Activated T-cell treated with anti-CD3 and anti-CD28 coated beads for 24 hours (primary cell): Measurements from ENCODE around the gene IL31.
A peak's percentile ranks its signal among the peaks of the same experiment; 100 is the strongest.

Source experiments
- DNase-seq: peaks from one replicate; pipeline ENCODE4 v3.0.0-alpha.2; 2020; ENCODE audit warnings: low read depth

IL31 gene

DNA sequence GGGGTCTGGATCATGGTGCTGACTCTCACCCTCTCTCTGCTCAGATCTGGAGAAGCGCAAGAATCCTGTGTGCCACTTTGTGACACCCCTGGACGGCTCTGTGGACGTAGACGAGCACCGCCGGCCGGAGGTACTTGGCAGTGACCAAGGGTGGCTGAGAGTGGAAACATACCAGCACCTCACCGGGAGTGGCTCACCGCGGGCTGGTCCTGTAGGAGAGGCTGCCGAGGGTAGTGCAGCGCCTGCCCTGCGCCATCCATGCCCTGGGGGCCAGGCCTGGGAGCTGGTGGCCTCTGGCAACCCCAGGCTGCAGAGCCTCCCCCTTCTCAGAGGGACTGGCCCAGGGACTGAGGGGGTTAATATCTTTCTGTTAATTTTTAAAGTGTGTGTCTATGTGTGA, 46.2 kb downstream of the IL31 start:
- no peak for DNase-seq

DNA sequence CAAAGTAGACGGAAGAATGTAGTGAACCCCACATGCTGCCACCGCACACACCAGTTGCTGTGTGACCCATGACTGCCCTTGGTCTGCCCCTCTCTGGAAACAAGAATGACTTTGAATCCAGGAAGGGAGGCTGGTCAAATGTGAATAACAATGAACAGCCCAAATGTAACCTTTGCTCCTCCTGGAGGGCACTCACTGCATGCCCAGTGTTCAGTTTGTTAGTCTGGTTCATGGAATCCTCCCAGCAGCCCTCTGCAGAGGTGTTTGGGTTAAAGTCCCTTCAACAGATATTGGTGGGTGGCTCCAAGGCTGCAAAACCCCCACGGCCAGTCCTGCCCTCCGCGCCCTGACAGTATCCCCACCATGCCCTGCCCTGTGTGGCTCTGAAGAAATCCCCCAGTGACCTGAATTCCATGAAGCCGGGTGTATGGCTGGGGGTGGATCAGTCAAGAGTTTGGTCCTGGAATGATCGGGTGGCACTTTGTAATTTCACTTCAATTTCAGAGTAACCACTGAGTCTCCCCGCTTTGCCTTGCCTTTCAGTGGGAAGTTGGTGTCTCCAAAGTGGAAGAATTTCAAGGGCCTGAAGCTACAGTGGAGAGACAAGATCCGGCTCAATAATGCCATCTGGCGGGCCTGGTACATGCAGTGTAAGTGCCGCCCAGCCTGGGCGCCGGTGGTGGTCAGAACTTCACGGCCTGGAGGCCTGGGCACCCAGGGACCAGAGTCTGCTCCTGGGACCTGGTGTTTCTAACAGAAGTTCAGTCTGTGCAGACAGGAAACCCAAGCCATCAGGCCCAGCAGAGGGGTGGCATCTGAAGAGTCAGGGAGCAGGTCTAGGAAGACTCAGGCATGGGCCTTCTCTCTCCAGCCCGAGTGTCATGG, 47.1 kb downstream of the IL31 start:
- DNase-seq: no peak

DNA sequence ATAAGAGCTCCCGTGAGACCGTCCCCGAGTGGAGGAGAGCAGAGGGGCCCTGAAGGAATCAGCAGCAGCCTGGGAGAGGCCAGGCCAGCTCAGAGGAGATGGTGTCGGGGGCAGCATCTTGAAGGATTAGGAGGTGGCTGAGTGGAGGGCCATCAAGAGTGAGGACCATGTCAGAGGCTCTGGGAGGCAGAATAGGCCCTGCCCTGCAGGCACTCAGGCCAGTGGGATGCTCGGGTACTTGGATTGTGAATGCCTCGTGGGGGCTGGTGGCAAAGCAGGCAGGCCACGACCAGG, 47.7 kb downstream of the IL31 start:
- no peak for DNase-seq

DNA sequence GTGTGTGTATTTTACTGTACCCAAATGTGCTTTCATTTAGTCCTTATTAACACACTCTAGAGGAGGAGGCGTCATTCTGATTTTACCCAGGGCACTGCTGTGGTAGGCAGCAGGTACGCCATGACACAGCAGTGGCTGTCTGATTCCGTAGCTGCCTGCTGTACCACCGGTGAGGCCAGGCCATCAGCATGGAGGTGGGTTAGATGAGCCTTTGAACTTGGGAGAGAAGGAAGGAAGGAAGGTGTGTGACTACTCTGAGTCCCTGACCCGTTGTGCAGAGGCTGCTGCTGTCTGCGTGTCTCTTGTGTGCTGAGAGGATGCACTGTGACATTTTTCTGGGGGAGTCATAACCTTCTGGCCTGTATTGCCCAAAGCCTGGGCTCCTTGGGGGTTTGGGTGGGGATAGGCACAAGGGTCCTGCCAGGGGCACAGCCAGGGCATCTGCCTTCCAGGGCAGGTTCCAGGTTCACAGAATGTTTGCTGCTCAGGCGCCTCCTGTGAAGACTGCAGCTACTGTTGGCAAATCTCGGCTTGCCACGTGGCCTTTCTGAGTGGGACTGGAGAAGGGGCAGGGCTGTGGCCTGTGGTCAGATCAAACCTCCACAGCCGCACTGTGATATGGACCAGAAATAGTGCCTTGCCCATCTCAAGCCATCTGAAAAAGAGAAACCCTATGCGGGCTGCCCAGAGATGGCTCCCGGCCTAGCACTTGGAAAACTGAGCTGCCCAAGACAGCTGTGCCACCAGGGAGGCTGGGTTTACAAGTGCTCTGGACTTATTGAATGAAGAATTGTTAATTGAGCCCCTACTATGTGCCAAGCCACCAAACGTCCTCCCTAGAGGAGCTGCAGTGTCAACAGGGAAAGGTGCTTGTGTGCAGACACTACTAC, 48.3 kb downstream of the IL31 start:
- DNase-seq: no peak

DNA sequence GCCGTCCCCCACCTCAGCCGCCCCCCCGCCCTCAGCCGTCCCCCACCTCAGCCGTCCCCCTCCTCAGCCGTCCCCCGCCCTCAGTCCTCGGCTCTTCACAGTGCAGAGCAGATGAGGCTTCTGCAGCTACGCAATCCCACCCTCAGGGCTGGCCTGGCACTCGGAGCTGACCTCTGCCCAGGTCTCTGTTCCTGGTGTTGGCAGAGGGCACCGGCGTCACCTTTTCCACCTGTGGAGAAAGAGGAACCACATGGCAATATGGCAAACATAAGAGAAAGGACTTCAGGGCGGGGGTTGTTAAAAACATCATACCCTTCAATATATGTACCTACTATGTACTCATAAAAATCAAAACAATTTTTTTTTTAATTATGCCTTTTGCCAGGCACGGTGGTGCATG, 49.7 kb downstream of the IL31 start:
- DNase-seq: no peak

DNA sequence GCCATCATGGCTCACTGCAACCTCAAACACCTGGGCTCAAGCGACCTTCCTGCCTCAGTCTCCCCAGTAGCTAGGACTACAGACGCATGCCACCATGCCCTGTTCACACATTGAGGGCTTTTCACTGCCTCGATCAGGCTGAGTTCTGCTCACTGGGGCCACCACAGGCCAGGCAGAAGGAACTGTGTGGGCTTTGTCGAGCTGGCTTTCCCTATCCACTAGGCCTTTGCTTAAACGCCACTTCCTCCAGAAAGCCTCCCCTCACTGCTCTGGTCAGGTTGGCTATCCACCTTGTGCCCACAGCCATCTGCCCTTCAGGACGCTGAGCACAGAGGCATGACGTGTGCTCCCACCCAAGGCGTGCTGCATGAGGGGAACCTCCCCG, 50.3 kb downstream of the IL31 start:
- no peak for DNase-seq

- DNase-seq: peak; percentile 56
These were observed 50.8 kb downstream of the IL31 start for GRCh38 chr12:122123051-122123760.
